Stimulated activated CD8-positive, alpha-beta memory T cell treated with anti-CD3 and anti-CD28 coated beads, Interleukin-7, amount 100 ng/mL, for 24 hours (primary cell): Measurements from ENCODE around the gene KIAA0408.
"Not testable (repeated sequence)": the region's sequence is repeated elsewhere in the genome, so short reads cannot be mapped to it uniquely, and the experiment has no call there.

Experiments used
- DNase-seq: peaks from one replicate; pipeline ENCODE4 v3.0.0-alpha.2; 2020; ENCODE audit warnings: low read depth

Gene KIAA0408

DNA sequence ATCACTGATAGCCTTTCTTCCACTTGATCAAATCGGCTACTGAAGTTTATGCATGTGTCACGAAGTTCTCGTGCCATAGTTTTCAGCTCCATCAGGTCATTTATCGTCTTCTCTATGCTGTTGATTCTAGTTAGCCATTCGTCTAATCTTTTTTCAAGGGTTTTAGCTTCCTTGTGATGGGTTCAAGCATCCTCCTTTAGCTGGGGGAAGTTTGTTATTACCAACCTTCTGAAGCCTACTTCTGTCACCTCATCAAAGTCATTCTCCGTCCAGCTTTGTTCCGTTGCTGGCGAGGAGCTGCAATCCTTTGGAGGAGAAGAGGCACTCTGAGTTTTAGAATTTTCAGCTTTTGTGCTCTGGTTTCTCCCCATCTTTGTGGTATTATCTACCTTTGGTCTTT, 47.2 kb downstream of the KIAA0408 start:
- not testable (repeated sequence) for DNase-seq
